VCaP (cell line): ENCODE results near the gene LONP2.
"Not testable (repeated sequence)": the region's sequence is repeated elsewhere in the genome, so short reads cannot be mapped to it uniquely, and the experiment has no call there.

Source experiments
- H3K27ac ChIP-seq: fragments of 450-650 bp; 2 replicates; pipeline ENCODE4 v1.5.1; 2017
- CTCF ChIP-seq: fragments of 450-650 bp; conservative IDR thresholded peaks from 2 replicates; pipeline ENCODE4 v1.5.1; 2017; ENCODE audit warnings: mild to moderate bottlenecking, moderate library complexity

Gene LONP2

GRCh38 chr16:48353565-48354163, 109.6 kb downstream of the LONP2 start:
- TF ChIP-seq CTCF = peak; percentile 79

GRCh38 chr16:48354385-48354784, 110.3 kb downstream of the LONP2 start:
- not testable (repeated sequence) for H3K27ac ChIP-seq

More at GRCh38 chr16:48353565-48354163, 109.6 kb downstream of the LONP2 start:
- H3K27ac ChIP-seq = no peak overlapping the region

GRCh38 chr16:48354877-48355855, 111.1 kb downstream of the LONP2 start:
- no peak for TF ChIP-seq CTCF
- H3K27ac ChIP-seq = no peak overlapping the region

- TF ChIP-seq CTCF = no peak
- no peak overlapping the region for H3K27ac ChIP-seq
These were observed 112.7 kb downstream of the LONP2 start for GRCh38 chr16:48356633-48357376.

GRCh38 chr16:48358419-48358818, 114.3 kb downstream of the LONP2 start:
- H3K27ac ChIP-seq = no peak overlapping the region
- TF ChIP-seq CTCF = no peak

- H3K27ac ChIP-seq = no peak overlapping the region
- no peak for TF ChIP-seq CTCF
These were observed 115.9 kb downstream of the LONP2 start for GRCh38 chr16:48359983-48360382.

GRCh38 chr16:48361012-48361411, 116.9 kb downstream of the LONP2 start:
- H3K27ac ChIP-seq = no peak overlapping the region

More at GRCh38 chr16:48361012-48361411, 116.9 kb downstream of the LONP2 start:
- no peak for TF ChIP-seq CTCF
